Activated CD4-positive, alpha-beta T cell treated with anti-CD3 and anti-CD28 coated beads for 36 hours (primary cell): ENCODE measurements around the gene CCS. TPM values are rescaled to one million over a fixed set of nuclear protein-coding genes. Genes with fewer than 3 reads are reported as not detected.

Experiments
- ATAC-seq: fragments of 200-7000 bp; cut with Tn5 transposase; one replicate; pipeline ENCODE4 v1.10.0; 2021; ENCODE audit warnings: mild to moderate bottlenecking, moderate library complexity
- CTCF ChIA-PET: fragments of 350-600 bp; sonication (Branson Sonifier 250); formaldehyde crosslinking; loops from one replicate; lab custom pipeline; 2021; ENCODE audit warnings: antibody characterized with exemption; lab: Charles Lee
- POLR2A ChIA-PET: fragments of 350-600 bp; sonication (Branson Sonifier 250); formaldehyde crosslinking; loops from one replicate; lab custom pipeline; 2021; ENCODE audit warnings: antibody characterized with exemption, inconsistent platforms; lab: Charles Lee
- DNase-seq: peaks from one replicate; pipeline ENCODE4 v3.0.0-alpha.2; 2020
- H3K27ac Mint-ChIP-seq: one replicate; pipeline ENCODE4 v1.8.0; 2021; ENCODE audit warnings: mixed read lengths
- H3K27me3 Mint-ChIP-seq: one replicate; pipeline ENCODE4 v1.8.0; 2021; ENCODE audit warnings: mixed read lengths
- H3K36me3 Mint-ChIP-seq: one replicate; pipeline ENCODE4 v1.8.0; 2021; ENCODE audit warnings: low read depth, mixed read lengths
- H3K4me1 Mint-ChIP-seq: one replicate; pipeline ENCODE4 v1.8.0; 2021; ENCODE audit warnings: mixed read lengths
- H3K4me3 Mint-ChIP-seq: one replicate; pipeline ENCODE4 v1.8.0; 2021; ENCODE audit warnings: mild to moderate bottlenecking, moderate library complexity, mixed read lengths
- H3K9me3 Mint-ChIP-seq: one replicate; pipeline ENCODE4 v1.8.0; 2021; ENCODE audit warnings: low read depth, mixed read lengths
- intact Hi-C, 2 experiments: fragments of 100-400 bp; cut with DNase I in 1 of 2; cut with micrococcal nuclease in 1 of 2; formaldehyde crosslinking; loops; one replicate each; pipeline versions ENCODE4 v1.14.2 to v1.15.1; 2022 to 2024; cut with DNase I, micrococcal nuclease
- total RNA-seq, 2 experiments: library from RNA; stranded (reverse); gene quantifications; one replicate each; pipeline ENCODE4 v1.2.3, GENCODE V29; 2021

CCS gene
- total RNA-seq, 2 experiments from 2014 or later, result 16.3 to 24.0 TPM

- no peak overlapping the region for H3K27ac Mint-ChIP-seq
- ChIA-PET CTCF (interaction anchor here (0.8 kb wide), 1 partner anchor 14 kb away, joined by 5 read pairs; no protein-coding TSS in a partner anchor), POLR2A (interaction anchor here (0.7 to 0.8 kb wide), 2 partner anchors 9 to 22 kb away, joined by 3 to 4 read pairs; partner anchors contain the start of gene RBM14)
- H3K4me1 Mint-ChIP-seq, result peaks cover 8% of the 10 kb centered on the region
- peaks cover 4% of the 10 kb centered on the region for H3K36me3 Mint-ChIP-seq
- H3K4me3 Mint-ChIP-seq, result no peak overlapping the region
- no peaks in the 10 kb centered on the region for H3K9me3 Mint-ChIP-seq
- DNase-seq, result no peak
- ATAC-seq, result no peak
- intact Hi-C loops, result no loop called here
- no peaks in the 10 kb centered on the region for H3K27me3 Mint-ChIP-seq
Observed at GRCh38 chr11:66607126-66607834, 14.3 kb downstream of the CCS start.

GRCh38 chr11:66609721-66610617 is 17.0 kb downstream of the CCS start:
- ChIA-PET CTCF (interaction anchor here (0.6 kb wide), 1 partner anchor 271 kb away, joined by 3 read pairs; no protein-coding TSS in a partner anchor), POLR2A (interaction anchor here (0.9 kb wide), 1 partner anchor 9 kb away, joined by 3 read pairs; no protein-coding TSS in a partner anchor)
- H3K4me3 Mint-ChIP-seq, result no peak overlapping the region
- no peaks in the 10 kb centered on the region for H3K27me3 Mint-ChIP-seq
- no peaks in the 10 kb centered on the region for H3K9me3 Mint-ChIP-seq
- intact Hi-C loops, result no loop called here
- DNase-seq, result no peak
- H3K27ac Mint-ChIP-seq, result no peak overlapping the region
- ATAC-seq, result peak; percentile 47
- H3K4me1 Mint-ChIP-seq, result peaks cover 8% of the 10 kb centered on the region
- H3K36me3 Mint-ChIP-seq, result peaks cover 2% of the 10 kb centered on the region

DNA sequence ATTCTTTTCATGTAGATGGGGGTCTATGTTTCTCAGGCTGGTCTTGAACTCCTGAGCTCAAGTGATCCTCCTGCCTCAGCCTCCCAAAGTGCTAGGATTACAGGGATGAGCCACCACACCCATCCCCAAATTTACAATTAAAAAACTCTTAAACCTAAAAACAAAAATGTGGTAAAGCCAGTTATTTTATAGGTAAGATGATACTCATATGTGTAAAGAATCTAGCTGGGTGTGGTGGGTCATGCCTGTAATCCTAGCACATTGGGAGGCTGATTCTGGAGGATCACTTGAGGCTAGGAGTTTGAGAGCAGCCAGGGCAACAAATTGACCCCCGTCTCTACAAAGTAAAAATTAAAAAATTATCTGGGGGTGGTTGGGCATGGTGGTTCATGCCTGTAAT is 19.5 kb downstream of the CCS start:
- ATAC-seq (no peak), DNase-seq (no peak)
- ChIA-PET POLR2A (no interaction called here), CTCF (interaction anchor here (0.6 to 1.5 kb wide), 3 partner anchors 14 to 669 kb away, joined by 3 read pairs; no protein-coding TSS in a partner anchor)
- Mint-ChIP-seq H3K36me3 (peaks cover 21% of the 10 kb centered on the region), H3K9me3 (no peaks in the 10 kb centered on the region), H3K27me3 (no peaks in the 10 kb centered on the region), H3K4me1 (peaks cover 12% of the 10 kb centered on the region), H3K27ac (no peak overlapping the region), H3K4me3 (no peak overlapping the region)
- intact Hi-C loops, result no loop called here

DNA sequence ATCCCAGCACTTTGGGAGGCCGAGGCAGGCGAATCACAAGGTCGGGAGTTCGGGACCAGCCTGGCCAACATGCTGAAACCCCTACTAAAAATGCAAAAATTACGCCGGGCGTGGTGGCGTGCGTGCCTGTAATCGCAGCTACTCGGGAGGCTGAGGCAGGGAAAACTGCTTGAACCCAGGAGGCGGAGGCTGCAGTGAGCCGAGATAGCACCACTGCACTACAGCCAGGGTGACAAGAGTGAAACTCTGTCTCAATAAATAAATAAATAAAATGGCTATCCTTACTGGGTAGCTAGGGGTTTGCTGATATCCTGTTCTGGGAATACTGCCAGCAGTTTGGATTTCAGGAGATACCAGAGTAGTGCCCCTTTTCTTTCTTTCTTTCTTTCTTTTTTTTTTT is 21.1 kb downstream of the CCS start:
- no peak for ATAC-seq
- intact Hi-C loops, result no loop called here
- Mint-ChIP-seq H3K4me1 (peaks cover 20% of the 10 kb centered on the region), H3K27ac (no peak overlapping the region), H3K4me3 (no peak overlapping the region), H3K9me3 (no peaks in the 10 kb centered on the region), H3K36me3 (peaks cover 37% of the 10 kb centered on the region), H3K27me3 (no peaks in the 10 kb centered on the region)
- DNase-seq, result no peak
- ChIA-PET POLR2A (interaction anchor here (0.6 kb wide), 2 partner anchors 11 to 269 kb away, joined by 3 to 10 read pairs; no protein-coding TSS in a partner anchor), CTCF (interaction anchor here (0.7 to 1.5 kb wide), 2 partner anchors 24 to 44 kb away, joined by 3 to 4 read pairs; no protein-coding TSS in a partner anchor)

DNA sequence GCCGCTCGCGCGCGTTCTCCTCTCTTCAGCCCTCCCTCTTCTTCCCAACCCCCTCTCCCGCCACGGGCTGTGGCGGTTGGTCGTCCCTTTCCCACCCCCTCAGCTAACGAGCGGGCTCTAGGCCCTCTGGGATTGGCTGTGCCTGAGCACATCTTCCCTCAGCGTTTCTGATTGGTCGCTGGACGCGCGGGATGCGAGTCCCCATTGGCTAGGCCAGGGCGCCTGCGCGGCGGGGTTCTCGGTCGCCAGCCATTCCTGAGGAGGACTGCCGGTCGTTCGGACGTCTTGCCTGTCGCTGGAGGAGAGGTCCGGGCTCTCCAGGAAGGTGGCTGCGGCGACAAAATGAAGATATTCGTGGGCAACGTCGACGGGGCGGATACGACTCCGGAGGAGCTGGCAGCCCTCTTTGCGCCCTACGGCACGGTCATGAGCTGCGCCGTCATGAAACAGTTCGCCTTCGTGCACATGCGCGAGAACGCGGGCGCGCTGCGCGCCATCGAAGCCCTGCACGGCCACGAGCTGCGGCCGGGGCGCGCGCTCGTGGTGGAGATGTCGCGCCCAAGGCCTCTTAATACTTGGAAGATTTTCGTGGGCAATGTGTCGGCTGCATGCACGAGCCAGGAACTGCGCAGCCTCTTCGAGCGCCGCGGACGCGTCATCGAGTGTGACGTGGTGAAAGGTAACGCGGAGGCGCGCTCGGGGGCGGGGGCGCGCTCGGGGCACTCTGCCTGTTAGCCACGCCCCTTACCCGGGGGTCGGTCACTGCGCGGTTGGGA is 23.6 kb downstream of the CCS start, which contains the start of gene RBM14:
Gene RBM14 (plus strand): TSS at position 252 of the 776 bp plus-strand sequence. CDS start 91 bp downstream, at position 343.
- Mint-ChIP-seq H3K27me3 (no peaks in the 10 kb centered on the region), H3K36me3 (peaks cover 57% of the 10 kb centered on the region), H3K4me3 (peak within 1 kb of the TSS; percentile 89), H3K9me3 (no peaks in the 10 kb centered on the region), H3K4me1 (peaks cover 31% of the 10 kb centered on the region), H3K27ac (peak within 1 kb of the TSS; percentile 97)
- ChIA-PET POLR2A (interaction anchor here (0.5 to 2.4 kb wide), 17 partner anchors 8 to 300 kb away, joined by 3 to 44 read pairs (median 4); partner anchors contain the start of genes CCDC87, CCS, CD248 and MRPL11), CTCF (interaction anchor here (0.6 to 1.3 kb wide), 4 partner anchors 22 to 144 kb away, joined by 3 to 6 read pairs (median 4); partner anchors contain the start of genes RBM4 and RBM4B)
- intact Hi-C loops, result loop anchor here (1.0 to 5.0 kb wide), 21 partner anchors 22 to 892 kb away; partner anchors contain the start of genes ACTN3 (in 2 of the 2), CCDC87 (in 2 of the 2), CCS (in 2 of the 2) and DPP3 (in 2 of the 2)
- ATAC-seq, result peak; percentile 98
- peak; percentile 99 for DNase-seq

- CTCF ChIA-PET, result interaction anchor here (0.7 to 1.3 kb wide), 7 partner anchors 20 to 255 kb away, joined by 3 to 6 read pairs (median 3); partner anchors contain the start of genes RBM4, RBM4B and ZDHHC24
- DNase-seq, result peak; percentile 29
- H3K27ac Mint-ChIP-seq, result peak overlapping the region; percentile 97
- peak overlapping the region; percentile 89 for H3K4me3 Mint-ChIP-seq
- peaks cover 64% of the 10 kb centered on the region for H3K36me3 Mint-ChIP-seq
- peaks cover 37% of the 10 kb centered on the region for H3K4me1 Mint-ChIP-seq
- intact Hi-C loops, result loop anchor here (1.0 to 5.0 kb wide), 7 partner anchors 38 to 672 kb away; partner anchors contain the start of genes ANKRD13D (in 1 of the 2), BRMS1 (in 1 of the 2), DPP3 (in 1 of the 2) and NPAS4 (in 1 of the 2)
- no peak for ATAC-seq
- H3K9me3 Mint-ChIP-seq, result no peaks in the 10 kb centered on the region
- no peaks in the 10 kb centered on the region for H3K27me3 Mint-ChIP-seq
- POLR2A ChIA-PET, result interaction anchor here (0.6 to 2.4 kb wide), 12 partner anchors 7 to 783 kb away, joined by 3 to 44 read pairs (median 4); partner anchors contain the start of genes BBS1, CCDC87, CCS and CD248
Observed at GRCh38 chr11:66617155-66617834, 24.3 kb downstream of the CCS start.

- Mint-ChIP-seq H3K4me1 (peaks cover 55% of the 10 kb centered on the region), H3K9me3 (no peaks in the 10 kb centered on the region), H3K4me3 (peak overlapping the region; percentile 89), H3K27ac (peak overlapping the region; percentile 97), H3K36me3 (peaks cover 82% of the 10 kb centered on the region), H3K27me3 (no peaks in the 10 kb centered on the region)
- peak; percentile 10 for ATAC-seq
- POLR2A ChIA-PET, result interaction anchor here (0.6 to 12.1 kb wide), 8 partner anchors 8 to 620 kb away, joined by 3 to 98 read pairs (median 6); partner anchors contain the start of genes CCDC87, CCS, CTSF and RBM4
- intact Hi-C loops, result loop anchor here (1.0 to 5.0 kb wide), 4 partner anchors 19 to 352 kb away; partner anchors contain the start of genes DPP3 (in 1 of the 2), RAB1B (in 1 of the 2) and RBM4 (in 1 of the 2)
- DNase-seq, result no peak
- CTCF ChIA-PET, result interaction anchor here (0.6 to 2.3 kb wide), 10 partner anchors 9 to 230 kb away, joined by 3 to 14 read pairs (median 3); partner anchors contain the start of genes RBM4 and RBM4B
Observed at GRCh38 chr11:66619080-66619554, 26.1 kb downstream of the CCS start.

- ChIA-PET POLR2A (interaction anchor here (0.8 to 12.1 kb wide), 6 partner anchors 8 to 53 kb away, joined by 3 to 98 read pairs (median 3); partner anchors contain the start of genes RBM14, RBM4 and RBM4B), CTCF (interaction anchor here (2.7 to 4.4 kb wide), 2 partner anchors 9 to 13 kb away, joined by 12 to 32 read pairs; partner anchors contain the start of gene RBM4)
- Mint-ChIP-seq H3K27me3 (no peaks in the 10 kb centered on the region), H3K4me1 (peaks cover 63% of the 10 kb centered on the region), H3K36me3 (peaks cover 93% of the 10 kb centered on the region), H3K4me3 (no peak overlapping the region), H3K27ac (no peak overlapping the region), H3K9me3 (no peaks in the 10 kb centered on the region)
- ATAC-seq, result no peak
- intact Hi-C loops, result no loop called here
- DNase-seq, result no peak
Observed at GRCh38 chr11:66624450-66624849, 31.5 kb downstream of the CCS start.
